Left ventricle myocardium inferior (tissue), 1 donor: ENCODE data around the gene KCNK10. TPM values are rescaled to one million over a fixed set of nuclear protein-coding genes. Genes with fewer than 3 reads are reported as not detected.

ENCODE experiments used
- DNase-seq: peaks from one replicate; pipeline ENCODE4 v3.0.0-alpha.2; 2020
- H3K27ac ChIP-seq: fragments of 200-600 bp; replicated peaks from 2 replicates; pipeline ENCODE4 v1.8.0; 2021
- H3K27me3 ChIP-seq: fragments of 200-600 bp; 2 replicates; pipeline ENCODE4 v1.8.0; 2021; ENCODE audit warnings: low read depth
- H3K36me3 ChIP-seq: fragments of 200-600 bp; 2 replicates; pipeline ENCODE4 v1.8.0; 2021
- H3K4me1 ChIP-seq: fragments of 200-600 bp; 2 replicates; pipeline ENCODE4 v1.8.0; 2021
- H3K4me3 ChIP-seq: fragments of 200-600 bp; 2 replicates; pipeline ENCODE4 v1.8.0; 2021; ENCODE audit warnings: mild to moderate bottlenecking, moderate library complexity
- H3K9me3 ChIP-seq: fragments of 200-600 bp; replicated peaks from 2 replicates; pipeline ENCODE4 v1.8.0; 2021
- intact Hi-C: fragments of 100-400 bp; cut with micrococcal nuclease; formaldehyde crosslinking; loops from one replicate; pipeline ENCODE4 v1.11.0; 2022
- long read RNA-seq: library from polyadenylated mRNA; unstranded; transcript quantifications from one replicate; pipeline ENCODE4 v2.0.0, GENCODE V29; 2021
- total RNA-seq: library from RNA; stranded (reverse); fragmentation: NEBNext Ultra II Directional; extraction: Animal tissue kit (Norgen Biotek cat#: 25700); gene quantifications from one replicate; pipeline ENCODE4 v1.2.1, GENCODE V29; 2021
- TF ChIP-seq, protein P1 (sequence below): fragments of 200-600 bp; IDR thresholded peaks from 2 replicates; pipeline ENCODE4 v1.8.0; 2021; ENCODE audit warnings: antibody characterized with exemption, mild to moderate bottlenecking, borderline replicate concordance
- donor health status: DM: no; HTN: yes; CAD: no; lungs with severe emphysema.

KCNK10 gene, protein sequence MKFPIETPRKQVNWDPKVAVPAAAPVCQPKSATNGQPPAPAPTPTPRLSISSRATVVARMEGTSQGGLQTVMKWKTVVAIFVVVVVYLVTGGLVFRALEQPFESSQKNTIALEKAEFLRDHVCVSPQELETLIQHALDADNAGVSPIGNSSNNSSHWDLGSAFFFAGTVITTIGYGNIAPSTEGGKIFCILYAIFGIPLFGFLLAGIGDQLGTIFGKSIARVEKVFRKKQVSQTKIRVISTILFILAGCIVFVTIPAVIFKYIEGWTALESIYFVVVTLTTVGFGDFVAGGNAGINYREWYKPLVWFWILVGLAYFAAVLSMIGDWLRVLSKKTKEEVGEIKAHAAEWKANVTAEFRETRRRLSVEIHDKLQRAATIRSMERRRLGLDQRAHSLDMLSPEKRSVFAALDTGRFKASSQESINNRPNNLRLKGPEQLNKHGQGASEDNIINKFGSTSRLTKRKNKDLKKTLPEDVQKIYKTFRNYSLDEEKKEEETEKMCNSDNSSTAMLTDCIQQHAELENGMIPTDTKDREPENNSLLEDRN
- not detected for total RNA-seq
- long read RNA-seq = 0 reads

DNA sequence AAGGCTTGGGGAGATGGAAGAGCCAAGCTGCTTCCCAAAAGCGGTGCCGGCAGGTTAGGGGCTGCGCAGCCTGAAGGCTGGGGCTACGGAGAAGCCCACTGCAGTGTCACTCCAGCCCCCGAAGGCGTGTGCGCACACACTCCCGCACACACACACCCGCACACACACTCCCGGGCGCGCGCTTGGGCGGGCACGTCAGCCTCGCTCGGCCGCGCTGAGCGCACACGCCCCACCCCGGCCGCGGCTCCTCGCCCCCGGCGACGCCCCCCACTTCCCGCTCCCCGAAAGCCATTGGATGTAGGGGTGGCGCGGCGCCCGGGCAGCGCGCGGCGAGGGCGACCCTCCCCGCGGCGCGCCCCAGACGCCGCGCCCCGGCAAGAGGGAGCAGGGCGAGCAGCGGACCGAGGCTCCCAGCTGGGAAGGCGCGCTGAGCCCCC lies at the start of gene KCNK10:
TSS of gene KCNK10 (minus strand) at position 184 of the 437 bp plus-strand sequence. CDS start 471 bp downstream, outside the sequence.
- TF ChIP-seq, protein P1, sequence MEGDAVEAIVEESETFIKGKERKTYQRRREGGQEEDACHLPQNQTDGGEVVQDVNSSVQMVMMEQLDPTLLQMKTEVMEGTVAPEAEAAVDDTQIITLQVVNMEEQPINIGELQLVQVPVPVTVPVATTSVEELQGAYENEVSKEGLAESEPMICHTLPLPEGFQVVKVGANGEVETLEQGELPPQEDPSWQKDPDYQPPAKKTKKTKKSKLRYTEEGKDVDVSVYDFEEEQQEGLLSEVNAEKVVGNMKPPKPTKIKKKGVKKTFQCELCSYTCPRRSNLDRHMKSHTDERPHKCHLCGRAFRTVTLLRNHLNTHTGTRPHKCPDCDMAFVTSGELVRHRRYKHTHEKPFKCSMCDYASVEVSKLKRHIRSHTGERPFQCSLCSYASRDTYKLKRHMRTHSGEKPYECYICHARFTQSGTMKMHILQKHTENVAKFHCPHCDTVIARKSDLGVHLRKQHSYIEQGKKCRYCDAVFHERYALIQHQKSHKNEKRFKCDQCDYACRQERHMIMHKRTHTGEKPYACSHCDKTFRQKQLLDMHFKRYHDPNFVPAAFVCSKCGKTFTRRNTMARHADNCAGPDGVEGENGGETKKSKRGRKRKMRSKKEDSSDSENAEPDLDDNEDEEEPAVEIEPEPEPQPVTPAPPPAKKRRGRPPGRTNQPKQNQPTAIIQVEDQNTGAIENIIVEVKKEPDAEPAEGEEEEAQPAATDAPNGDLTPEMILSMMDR = no peak
- peak within 1 kb of the TSS; percentile 57 for H3K4me3 ChIP-seq
- H3K36me3 ChIP-seq = no peaks in the 10 kb centered on the region
- H3K9me3 ChIP-seq = peaks cover 3% of the 10 kb centered on the region
- no peak within 1 kb of the TSS for H3K27ac ChIP-seq
- intact Hi-C loops = no loop called here
- peaks cover 100% of the 10 kb centered on the region for H3K27me3 ChIP-seq
- no peak for DNase-seq
- peaks cover 20% of the 10 kb centered on the region for H3K4me1 ChIP-seq

DNA sequence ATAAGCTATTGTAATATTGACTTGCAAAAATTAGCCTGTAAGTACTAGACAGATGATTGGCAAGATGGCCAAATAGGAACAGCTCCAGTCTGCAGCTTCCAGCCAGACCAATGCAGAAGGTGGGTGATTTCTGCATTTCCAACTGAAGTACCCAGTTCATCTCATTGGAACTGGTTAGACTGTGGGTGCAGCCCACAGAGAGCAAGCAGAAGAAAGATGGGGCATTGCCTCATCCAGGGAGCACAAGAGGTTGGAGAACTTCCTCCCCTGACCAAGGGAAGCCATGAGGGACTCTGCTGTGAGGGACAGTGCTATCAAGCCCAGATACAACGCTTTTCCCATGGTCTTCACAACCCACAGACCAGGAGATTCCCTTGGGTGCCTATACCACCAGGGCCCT lies 46.4 kb upstream of the KCNK10 start:
- Histone ChIP-seq H3K4me3 (no peak overlapping the region), H3K4me1 (no peaks in the 10 kb centered on the region), H3K9me3 (peaks cover 16% of the 10 kb centered on the region), H3K27me3 (peaks cover 18% of the 10 kb centered on the region), H3K36me3 (no peaks in the 10 kb centered on the region), H3K27ac (no peak overlapping the region)
- intact Hi-C loops = no loop called here
- TF ChIP-seq, protein P1 = no peak
- DNase-seq = no peak

DNA sequence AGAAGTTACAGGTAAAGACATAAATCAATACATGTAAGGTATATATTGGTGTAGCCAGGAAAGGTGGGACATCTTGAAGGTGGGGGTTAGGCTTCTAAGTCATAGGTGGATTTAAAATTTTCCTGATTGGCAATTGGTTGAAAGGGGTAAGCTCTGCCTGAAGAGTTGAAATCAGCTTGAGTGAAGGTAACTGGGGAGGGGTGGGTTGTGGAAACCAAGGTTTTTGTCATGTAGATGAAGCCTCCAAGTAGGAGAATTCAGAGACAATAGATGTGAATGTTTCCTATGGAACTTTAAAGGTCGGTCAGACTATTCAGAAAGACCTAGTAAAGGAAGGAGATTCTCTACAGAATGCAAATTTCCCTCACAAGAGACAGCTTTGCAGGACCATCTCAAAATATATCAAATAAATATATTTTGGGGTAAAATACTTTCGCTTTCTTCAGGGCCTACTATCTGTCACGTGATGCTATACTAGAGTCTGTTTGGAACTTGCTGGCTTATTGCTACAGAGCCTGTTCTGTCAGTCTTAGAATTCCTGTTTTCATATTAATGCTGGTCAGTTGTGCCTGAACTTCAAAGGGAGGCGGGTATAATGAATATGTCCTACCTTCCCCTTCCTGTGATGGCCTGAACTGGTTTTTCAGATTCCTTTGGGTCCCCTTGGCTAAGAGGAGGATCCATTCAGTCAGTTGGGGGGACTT lies 41.8 kb upstream of the KCNK10 start:
- H3K9me3 ChIP-seq = peaks cover 10% of the 10 kb centered on the region
- no peaks in the 10 kb centered on the region for H3K36me3 ChIP-seq
- H3K4me3 ChIP-seq = no peak overlapping the region
- H3K27ac ChIP-seq = no peak overlapping the region
- H3K27me3 ChIP-seq = peaks cover 37% of the 10 kb centered on the region
- H3K4me1 ChIP-seq = no peaks in the 10 kb centered on the region
- intact Hi-C loops = no loop called here
- DNase-seq = no peak
- TF ChIP-seq, protein P1 = no peak

DNA sequence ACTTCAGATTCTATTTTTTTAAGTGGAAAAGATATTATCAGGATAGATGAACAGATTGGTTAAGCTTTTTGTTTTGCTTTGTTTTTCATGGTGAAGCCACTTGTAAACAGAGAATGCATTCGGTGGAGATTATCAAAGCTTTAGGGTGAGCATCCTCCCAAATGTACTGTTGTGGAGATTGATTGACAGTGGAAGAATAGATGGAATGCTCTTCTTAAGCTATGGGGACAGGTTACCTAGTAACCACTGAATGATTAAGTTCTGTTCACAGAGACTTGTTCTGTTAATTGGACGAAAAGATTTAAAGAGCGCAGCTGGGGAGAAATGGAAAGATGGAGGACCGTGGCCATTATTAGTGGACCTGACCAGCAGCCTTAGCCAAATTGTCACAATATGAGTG lies 40.6 kb upstream of the KCNK10 start:
- Histone ChIP-seq H3K4me1 (no peaks in the 10 kb centered on the region), H3K27ac (no peak overlapping the region), H3K27me3 (peaks cover 32% of the 10 kb centered on the region), H3K9me3 (peaks cover under 1% of the 10 kb centered on the region), H3K4me3 (no peak overlapping the region), H3K36me3 (no peaks in the 10 kb centered on the region)
- no peak for DNase-seq
- TF ChIP-seq, protein P1 = no peak
- intact Hi-C loops = no loop called here

DNA sequence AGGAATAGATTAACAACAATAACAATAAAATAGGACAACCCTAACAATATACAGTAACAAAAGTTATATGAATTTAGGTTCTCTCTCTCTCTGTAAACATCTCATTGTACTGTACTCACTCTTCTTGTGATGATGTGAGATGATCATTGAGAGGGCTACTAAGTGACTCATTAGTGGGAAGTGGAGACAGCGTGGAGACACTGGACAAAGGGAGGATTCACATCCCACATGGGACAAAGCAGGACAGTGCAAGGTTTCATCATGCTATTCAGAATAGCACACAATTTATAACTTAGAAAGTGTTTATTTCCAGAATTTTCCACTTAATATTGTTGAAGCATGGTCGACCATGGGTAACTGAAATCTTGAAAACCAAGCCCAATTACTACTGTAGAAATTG lies 36.4 kb upstream of the KCNK10 start:
- TF ChIP-seq, protein P1 = no peak
- intact Hi-C loops = no loop called here
- Histone ChIP-seq H3K9me3 (no peaks in the 10 kb centered on the region), H3K36me3 (no peaks in the 10 kb centered on the region), H3K4me3 (no peak overlapping the region), H3K27me3 (peaks cover 36% of the 10 kb centered on the region), H3K27ac (no peak overlapping the region), H3K4me1 (no peaks in the 10 kb centered on the region)
- no peak for DNase-seq
